Keratinocyte (primary cell): ENCODE measurements around the gene OBI1. TPM values are rescaled to one million over a fixed set of nuclear protein-coding genes. Genes with fewer than 3 reads are reported as not detected.

Experiments used
- DNase-seq: peaks from one replicate; pipeline ENCODE4 v3.0.0-alpha.2; 2011; ENCODE audit warnings: low read depth, missing footprints, low spot score
- FAIRE-seq: peaks from 2 replicates; lab custom pipeline; 2011; peaks lifted over from hg19 to GRCh38; lab: Jason Lieb, UNC
- H2AFZ ChIP-seq: 2 replicates; pipeline ENCODE4 v1.6.0; 2012; ENCODE audit warnings: low read length, control low read depth, inconsistent platforms; ENCODE audit not compliant: control insufficient read depth
- H3K27ac ChIP-seq: 2 replicates; pipeline ENCODE4 v1.5.1; 2011; ENCODE audit warnings: low read length; ENCODE audit not compliant: control insufficient read depth, insufficient read depth
- H3K27me3 ChIP-seq: 3 replicates; pipeline ENCODE4 v1.6.0; 2011; ENCODE audit warnings: low read length; ENCODE audit not compliant: control insufficient read depth, insufficient read depth; ENCODE audit errors: extremely low read depth
- H3K36me3 ChIP-seq, 2 experiments: 2 replicates in 1 of 2; 3 replicates in 1 of 2; pipeline ENCODE4 v1.5.1; 2011; ENCODE audit warnings: low read length in 2 of 2, mild to moderate bottlenecking in 1 of 2; ENCODE audit not compliant: control insufficient read depth in 2 of 2, insufficient read depth in 2 of 2; ENCODE audit errors: extremely low read depth in 1 of 2
- H3K4me1 ChIP-seq: 3 replicates; pipeline ENCODE4 v1.5.1; 2011; ENCODE audit warnings: low read length; ENCODE audit not compliant: control insufficient read depth, insufficient read depth; ENCODE audit errors: extremely low read depth
- H3K4me2 ChIP-seq: 3 replicates; pipeline ENCODE4 v1.6.0; 2011; ENCODE audit warnings: low read depth, low read length; ENCODE audit not compliant: control insufficient read depth, insufficient read depth; ENCODE audit errors: extremely low read depth
- H3K4me3 ChIP-seq, 3 experiments: fragments of 200-600 bp in 1 of 3; sonication (generic) in 1 of 3; 2 replicates in 2 of 3; 3 replicates in 1 of 3; pipeline ENCODE4 v1.5.1; 2011 to 2016; ENCODE audit warnings: low read length in 3 of 3, mild to moderate bottlenecking in 3 of 3, control low read depth in 2 of 3, inconsistent platforms in 1 of 3, low read depth in 1 of 3, mixed read lengths in 1 of 3, mixed run types in 1 of 3, moderate library complexity in 1 of 3; ENCODE audit not compliant: control insufficient read depth in 2 of 3, insufficient read depth in 2 of 3; ENCODE audit errors: extremely low read depth in 1 of 3
- H3K79me2 ChIP-seq: 2 replicates; pipeline ENCODE4 v1.6.0; 2012; ENCODE audit warnings: low read length; ENCODE audit not compliant: control insufficient read depth, insufficient read depth
- H3K9ac ChIP-seq: 3 replicates; pipeline ENCODE4 v1.6.0; 2011; ENCODE audit warnings: low read length; ENCODE audit not compliant: control insufficient read depth, insufficient read depth; ENCODE audit errors: extremely low read depth
- H3K9me1 ChIP-seq: 3 replicates; pipeline ENCODE4 v1.6.0; 2011; ENCODE audit warnings: low read length; ENCODE audit not compliant: control insufficient read depth, insufficient read depth; ENCODE audit errors: extremely low read depth
- H3K9me3 ChIP-seq: 2 replicates; pipeline ENCODE4 v1.5.1; 2012; ENCODE audit warnings: low read depth, low read length; ENCODE audit not compliant: control insufficient read depth
- H4K20me1 ChIP-seq: 3 replicates; pipeline ENCODE4 v1.6.0; 2011; ENCODE audit warnings: low read length; ENCODE audit not compliant: control insufficient read depth, insufficient read depth; ENCODE audit errors: extremely low read depth
- CTCF ChIP-seq, 3 experiments: IDR thresholded peaks in 1 of 3; conservative IDR thresholded peaks in 1 of 3; optimal IDR thresholded peaks in 1 of 3; 2 replicates in 2 of 3; 3 replicates in 1 of 3; pipeline versions ENCODE3 to v1.5.1; 2011; ENCODE audit warnings: low read length in 3 of 3, mild to moderate bottlenecking in 3 of 3, moderate library complexity in 2 of 3, control low read depth in 1 of 3, inconsistent platforms in 1 of 3; ENCODE audit not compliant: insufficient read depth in 2 of 3; ENCODE audit errors: extremely low read depth in 1 of 3
- EZH2 ChIP-seq: IDR thresholded peaks from one replicate; pipeline ENCODE4 v1.6.1; 2012; ENCODE audit warnings: inconsistent platforms, mild to moderate bottlenecking, low read length, moderate library complexity
- dilution Hi-C: fragments of 300-500 bp; cut with MboI; formaldehyde crosslinking; loops from one replicate; pipeline ENCODE4 v1.7.0; 2020; ENCODE audit warnings: low sequenced_read_pairs; ENCODE audit not compliant: extremely low pct_ligation_motif_present
- polyA plus RNA-seq, 5 experiments: library from polyadenylated mRNA; depleted of rRNA in 3 of 5; stranded (reverse) in 3 of 5; stranded (forward) in 1 of 5; unstranded in 1 of 5; fragments of >200 nt; gene quantifications; 1 replicate in 1 of 5; 2 replicates in 3 of 5; 3 replicates in 1 of 5; pipeline versions ENCODE4 v1.2.1 to v1.2.3, GENCODE V29; 2011 to 2012; ENCODE audit warnings: missing spikeins in 2 of 5, low read depth in 1 of 5, low replicate concordance in 1 of 5

The OBI1 gene
- polyA plus RNA-seq, 1 donor (not counting 4 experiments of a cell fraction or from before 2014, with no cell fraction given): 14.4 TPM

- Histone ChIP-seq H3K4me3 (peak overlapping the region; percentile 37 to 68 (median 57)), H3K9ac (no peak overlapping the region), H2AFZ (peak overlapping the region; percentile 9), H3K27ac (no peak overlapping the region), H4K20me1 (no peaks in the 10 kb centered on the region), H3K9me1 (no peaks in the 10 kb centered on the region), H3K27me3 (peaks cover 73% of the 10 kb centered on the region), H3K79me2 (no peaks in the 10 kb centered on the region), H3K4me2 (peak overlapping the region; percentile 85), H3K4me1 (peaks cover 8% of the 10 kb centered on the region), H3K36me3 (no peaks in the 10 kb centered on the region), H3K9me3 (no peaks in the 10 kb centered on the region)
- peak; percentile 35 for TF ChIP-seq EZH2
- TF ChIP-seq CTCF (optimal IDR thresholded peaks at IDR 0.05 in 1 of 3, IDR thresholded peaks at IDR 0.05 in 1 of 3, conservative IDR thresholded peaks at IDR 0.05 in 1 of 3; ENCODE audit: extremely low read depth in 1 of 3, insufficient read depth in 2 of 3, low read length in 3 of 3): no peak
- dilution Hi-C loops: no loop called here
- DNase-seq (no peak), FAIRE-seq (no peak)
These were observed 50.1 kb downstream of the OBI1 start for GRCh38 chr13:78608688-78609463.

- H3K27ac ChIP-seq: no peak overlapping the region
- H4K20me1 ChIP-seq: no peaks in the 10 kb centered on the region
- peaks cover 8% of the 10 kb centered on the region for H3K4me1 ChIP-seq
- peak overlapping the region; percentile 9 for H2AFZ ChIP-seq
- no peak for DNase-seq
- H3K4me2 ChIP-seq: peak overlapping the region; percentile 85
- dilution Hi-C loops: no loop called here
- TF ChIP-seq CTCF (optimal IDR thresholded peaks at IDR 0.05 in 1 of 3, IDR thresholded peaks at IDR 0.05 in 1 of 3, conservative IDR thresholded peaks at IDR 0.05 in 1 of 3; ENCODE audit: extremely low read depth in 1 of 3, insufficient read depth in 2 of 3, low read length in 3 of 3): no peak
- peaks cover 79% of the 10 kb centered on the region for H3K27me3 ChIP-seq
- H3K36me3 ChIP-seq: no peaks in the 10 kb centered on the region
- FAIRE-seq: no peak
- no peak overlapping the region for H3K9ac ChIP-seq
- H3K4me3 ChIP-seq: peak overlapping the region in 2 of 3 experiments; percentile 57 to 68
- no peaks in the 10 kb centered on the region for H3K9me3 ChIP-seq
- no peaks in the 10 kb centered on the region for H3K9me1 ChIP-seq
- no peaks in the 10 kb centered on the region for H3K79me2 ChIP-seq
These were observed 50.7 kb downstream of the OBI1 start for GRCh38 chr13:78608252-78608687.
